ENCODE data around the gene RTN4RL1.

The RTN4RL1 gene

GRCh38 chr17:2067608-2068024 is 42.5 kb upstream of the RTN4RL1 start:
- no peak for TF ChIP-seq CTCF (IDR thresholded peaks at IDR 0.05)

- no peak for TF ChIP-seq CTCF (IDR thresholded peaks at IDR 0.05)
Observed at GRCh38 chr17:2067048-2067561, 42.0 kb upstream of the RTN4RL1 start.

- no peak for TF ChIP-seq CTCF (IDR thresholded peaks at IDR 0.05)
Observed at GRCh38 chr17:2065949-2066400, 40.8 kb upstream of the RTN4RL1 start.

GRCh38 chr17:2064980-2065785 is 40.0 kb upstream of the RTN4RL1 start:
- TF ChIP-seq CTCF (IDR thresholded peaks at IDR 0.05): peak; percentile 35

- TF ChIP-seq CTCF (IDR thresholded peaks at IDR 0.05): no peak
Observed at GRCh38 chr17:2064520-2064971, 39.4 kb upstream of the RTN4RL1 start.

- TF ChIP-seq CTCF (IDR thresholded peaks at IDR 0.05): no peak
Observed at GRCh38 chr17:2064147-2064489, 39.0 kb upstream of the RTN4RL1 start.

- TF ChIP-seq CTCF (IDR thresholded peaks at IDR 0.05): no peak
Observed at GRCh38 chr17:2063261-2064146, 38.4 kb upstream of the RTN4RL1 start.
